Trophoblast cell (in vitro differentiated cells and primary cell): ENCODE results near the gene SNPH.

Experiments used
- DNase-seq, 2 donors: peaks; one replicate each; pipeline ENCODE4 v3.0.0-alpha.2; 2016
- H2AFZ ChIP-seq: 2 replicates; pipeline ENCODE4 v1.6.1; 2013; ENCODE audit warnings: low read length, moderate library complexity, mild to moderate bottlenecking; ENCODE audit not compliant: insufficient read depth, poor library complexity
- H2AK5ac ChIP-seq: 2 replicates; pipeline ENCODE4 v1.6.1; 2013; ENCODE audit warnings: mild to moderate bottlenecking, low read length
- H2BK120ac ChIP-seq: 2 replicates; pipeline ENCODE4 v1.6.1; 2013; ENCODE audit warnings: low read length, mild to moderate bottlenecking, moderate library complexity; ENCODE audit not compliant: insufficient read depth, poor library complexity
- H2BK12ac ChIP-seq: 2 replicates; pipeline ENCODE4 v1.6.1; 2013; ENCODE audit warnings: mild to moderate bottlenecking, low read length, moderate library complexity
- H2BK5ac ChIP-seq: 2 replicates; pipeline ENCODE4 v1.6.1; 2013; ENCODE audit warnings: low read length, low read depth, moderate library complexity, mild to moderate bottlenecking; ENCODE audit not compliant: poor library complexity
- H3K14ac ChIP-seq: 2 replicates; pipeline ENCODE4 v1.6.1; 2013; ENCODE audit warnings: mild to moderate bottlenecking, low read length
- H3K18ac ChIP-seq: 2 replicates; pipeline ENCODE4 v1.6.1; 2013; ENCODE audit warnings: mild to moderate bottlenecking, low read length
- H3K23ac ChIP-seq: 2 replicates; pipeline ENCODE4 v1.6.1; 2013; ENCODE audit warnings: low read length
- H3K27ac ChIP-seq: 2 replicates; pipeline ENCODE4 v1.5.1; 2013; ENCODE audit warnings: low read depth, mild to moderate bottlenecking, inconsistent platforms, low read length, moderate library complexity
- H3K27me3 ChIP-seq: 2 replicates; pipeline ENCODE4 v1.6.1; 2013; ENCODE audit warnings: inconsistent platforms, mild to moderate bottlenecking, low read length, moderate library complexity; ENCODE audit not compliant: insufficient read depth
- H3K36me3 ChIP-seq, 2 experiments: 1 replicate in 1 of 2; 2 replicates in 1 of 2; pipeline ENCODE4 v1.6.1; 2013; ENCODE audit warnings: low read length in 2 of 2, mild to moderate bottlenecking in 2 of 2, moderate library complexity in 1 of 2; ENCODE audit not compliant: insufficient read depth in 2 of 2, control insufficient read depth in 1 of 2
- H3K4ac ChIP-seq: 2 replicates; pipeline ENCODE4 v1.6.1; 2013; ENCODE audit warnings: low read depth, mild to moderate bottlenecking, low read length, moderate library complexity
- H3K4me1 ChIP-seq, 2 experiments: 1 replicate in 1 of 2; 2 replicates in 1 of 2; pipeline ENCODE4 v1.6.1; 2013; ENCODE audit warnings: low read length in 2 of 2, mild to moderate bottlenecking in 2 of 2, moderate library complexity in 1 of 2; ENCODE audit not compliant: insufficient read depth in 2 of 2, control insufficient read depth in 1 of 2
- H3K4me2 ChIP-seq: 2 replicates; pipeline ENCODE4 v1.6.1; 2013; ENCODE audit warnings: inconsistent platforms, mild to moderate bottlenecking, low read length, moderate library complexity
- H3K4me3 ChIP-seq: 2 replicates; pipeline ENCODE4 v1.5.1; 2013; ENCODE audit warnings: mild to moderate bottlenecking, low read depth, low read length, inconsistent platforms
- H3K79me1 ChIP-seq: one replicate; pipeline ENCODE4 v1.6.1; 2013; ENCODE audit warnings: low read length
- H3K79me2 ChIP-seq: 2 replicates; pipeline ENCODE4 v1.6.1; 2013; ENCODE audit warnings: low read length, mild to moderate bottlenecking; ENCODE audit not compliant: control insufficient read depth, insufficient read depth, poor library complexity
- H3K9ac ChIP-seq: 2 replicates; pipeline ENCODE4 v1.6.1; 2013; ENCODE audit warnings: mild to moderate bottlenecking, low read length
- H3K9me3 ChIP-seq: 2 replicates; pipeline ENCODE4 v1.6.1; 2013; ENCODE audit warnings: low read depth, mild to moderate bottlenecking, control low read depth, inconsistent platforms, low read length; ENCODE audit not compliant: insufficient read depth
- H4K12ac ChIP-seq: 2 replicates; pipeline ENCODE4 v1.6.1; 2013; ENCODE audit warnings: low read depth, mild to moderate bottlenecking, low read length, moderate library complexity
- H4K8ac ChIP-seq: 2 replicates; pipeline ENCODE4 v1.6.1; 2013; ENCODE audit warnings: low read depth, mild to moderate bottlenecking, low read length, moderate library complexity
- H4K91ac ChIP-seq: one replicate; pipeline ENCODE4 v1.6.1; 2013; ENCODE audit warnings: low read depth, mild to moderate bottlenecking, low read length, moderate library complexity
- WGBS: extraction: QIAGEN DNeasy Blood & Tissue Kit; methylation state at CpG from one replicate; pipeline ENCODE4 v1.1.7; 2013; ENCODE audit warnings: missing lambda C conversion rate; ENCODE audit not compliant: insufficient read length, insufficient coverage; ENCODE audit errors: extremely low coverage; 5-methylcytosine and 5-hydroxymethylcytosine counted together

Gene SNPH

DNA sequence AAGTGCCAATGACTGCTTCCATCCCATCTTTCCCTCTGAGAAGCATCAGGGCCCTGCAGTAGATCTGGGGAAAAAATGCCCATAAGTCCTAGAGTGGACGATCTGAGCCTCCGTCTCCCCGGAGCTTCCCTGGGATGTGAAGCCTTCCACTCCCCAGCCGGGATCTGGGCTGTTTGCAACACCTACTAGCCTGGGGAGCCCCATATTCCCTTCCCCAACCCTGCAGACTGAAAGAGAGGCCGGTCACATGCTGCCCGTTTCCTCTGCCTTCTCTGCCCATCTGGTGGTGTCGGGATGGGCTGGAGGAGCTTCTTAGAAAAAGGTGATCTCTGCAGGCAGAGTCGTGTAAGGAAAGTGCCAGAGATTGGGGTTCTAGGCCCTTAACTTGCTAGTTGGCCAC is 1.1 kb downstream of the SNPH start:
- Histone ChIP-seq H2BK12ac (no peak overlapping the region), H2BK5ac (no peak overlapping the region), H4K8ac (no peak overlapping the region), H3K4me3 (no peak overlapping the region), H3K36me3 (no peaks in the 10 kb centered on the region), H3K27me3 (no peaks in the 10 kb centered on the region), H3K18ac (no peak overlapping the region), H4K12ac (no peak overlapping the region), H2AFZ (no peak overlapping the region), H2BK120ac (no peak overlapping the region), H3K14ac (no peak overlapping the region), H3K23ac (no peak overlapping the region), H2AK5ac (no peak overlapping the region), H3K27ac (no peak overlapping the region), H3K9me3 (no peaks in the 10 kb centered on the region), H3K9ac (no peak overlapping the region), H3K79me1 (no peaks in the 10 kb centered on the region), H3K4me2 (no peak overlapping the region), H4K91ac (no peak overlapping the region), H3K4me1 (peaks cover 0 to 6% of the 10 kb centered on the region in 2 experiments), H3K79me2 (no peaks in the 10 kb centered on the region), H3K4ac (no peak overlapping the region)
- no CpG with 5 or more reads among the region's 8 CpGs for WGBS
- DNase-seq, result no peak

DNA sequence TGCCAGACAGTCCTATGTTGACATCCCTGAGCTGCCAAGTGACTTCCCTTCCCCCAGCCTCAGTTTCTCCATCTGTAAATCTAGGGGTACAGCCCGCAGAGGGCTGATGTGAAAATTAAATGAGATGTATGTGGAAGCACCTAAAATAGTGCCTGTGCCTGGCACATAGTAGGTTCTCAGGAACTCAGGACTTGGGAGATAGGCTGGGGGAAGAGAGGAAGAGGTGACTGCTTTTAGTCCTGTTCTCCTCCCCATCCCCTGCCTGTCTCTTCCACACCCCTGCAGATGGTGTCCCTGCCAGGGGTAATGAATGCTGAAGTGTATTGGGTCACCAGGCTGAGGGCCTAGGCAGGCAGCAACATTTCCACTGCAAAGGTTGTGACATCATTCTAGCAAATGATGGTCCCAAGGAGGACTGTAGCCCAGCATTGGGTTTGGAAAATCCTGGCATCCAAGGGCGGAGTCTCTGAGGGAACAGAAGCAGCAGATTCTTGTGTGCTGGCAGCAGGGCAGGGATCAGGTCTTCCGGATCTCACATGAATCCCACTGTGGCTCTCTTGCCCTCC is 1.8 kb downstream of the SNPH start:
- H3K23ac ChIP-seq, result no peak overlapping the region
- H3K14ac ChIP-seq, result no peak overlapping the region
- no peak overlapping the region for H2BK5ac ChIP-seq
- H2BK120ac ChIP-seq, result no peak overlapping the region
- H2AK5ac ChIP-seq, result no peak overlapping the region
- no peak overlapping the region for H3K27ac ChIP-seq
- no peaks in the 10 kb centered on the region for H3K9me3 ChIP-seq
- no CpG with 5 or more reads among the region's 3 CpGs for WGBS
- no peak for DNase-seq
- H4K12ac ChIP-seq, result no peak overlapping the region
- no peak overlapping the region for H2BK12ac ChIP-seq
- no peak overlapping the region for H4K91ac ChIP-seq
- H3K79me2 ChIP-seq, result no peaks in the 10 kb centered on the region
- no peaks in the 10 kb centered on the region for H3K79me1 ChIP-seq
- no peak overlapping the region for H2AFZ ChIP-seq
- no peaks in the 10 kb centered on the region for H3K36me3 ChIP-seq
- no peak overlapping the region for H4K8ac ChIP-seq
- H3K4me2 ChIP-seq, result no peak overlapping the region
- H3K27me3 ChIP-seq, result no peaks in the 10 kb centered on the region
- H3K4ac ChIP-seq, result no peak overlapping the region
- no peak overlapping the region for H3K9ac ChIP-seq
- no peak overlapping the region for H3K18ac ChIP-seq
- H3K4me3 ChIP-seq, result no peak overlapping the region
- H3K4me1 ChIP-seq, result peaks cover 0 to 6% of the 10 kb centered on the region in 2 experiments

- Histone ChIP-seq H3K4me3 (no peak overlapping the region), H3K18ac (no peak overlapping the region), H4K91ac (no peak overlapping the region), H3K4me1 (peaks cover 0 to 6% of the 10 kb centered on the region in 2 experiments), H3K23ac (no peak overlapping the region), H3K9me3 (no peaks in the 10 kb centered on the region), H3K36me3 (no peaks in the 10 kb centered on the region), H3K79me2 (no peaks in the 10 kb centered on the region), H3K27ac (no peak overlapping the region), H4K12ac (no peak overlapping the region), H2AK5ac (no peak overlapping the region), H2AFZ (no peak overlapping the region), H3K4me2 (no peak overlapping the region), H3K4ac (no peak overlapping the region), H2BK12ac (no peak overlapping the region), H3K9ac (no peak overlapping the region), H2BK5ac (no peak overlapping the region), H3K27me3 (no peaks in the 10 kb centered on the region), H4K8ac (no peak overlapping the region), H3K79me1 (no peaks in the 10 kb centered on the region), H3K14ac (no peak overlapping the region), H2BK120ac (no peak overlapping the region)
- WGBS, result no CpG with 5 or more reads among the region's 8 CpGs
- no peak for DNase-seq
Measured at GRCh38 chr20:1269235-1269634, 3.1 kb downstream of the SNPH start.

GRCh38 chr20:1269850-1270249 is 3.8 kb downstream of the SNPH start:
- H3K9me3 ChIP-seq, result no peaks in the 10 kb centered on the region
- no peak overlapping the region for H4K8ac ChIP-seq
- no peaks in the 10 kb centered on the region for H3K79me2 ChIP-seq
- no peaks in the 10 kb centered on the region for H3K27me3 ChIP-seq
- no peak overlapping the region for H3K4ac ChIP-seq
- no peak overlapping the region for H3K4me3 ChIP-seq
- H3K14ac ChIP-seq, result no peak overlapping the region
- H3K36me3 ChIP-seq, result no peaks in the 10 kb centered on the region
- H2AFZ ChIP-seq, result no peak overlapping the region
- no peak overlapping the region for H2BK5ac ChIP-seq
- no peak for DNase-seq
- H3K27ac ChIP-seq, result no peak overlapping the region
- H3K4me2 ChIP-seq, result no peak overlapping the region
- no peak overlapping the region for H2BK12ac ChIP-seq
- no peak overlapping the region for H3K18ac ChIP-seq
- no peak overlapping the region for H3K9ac ChIP-seq
- H4K91ac ChIP-seq, result no peak overlapping the region
- peaks cover 0 to 6% of the 10 kb centered on the region in 2 experiments for H3K4me1 ChIP-seq
- no CpG with 5 or more reads among the region's 3 CpGs for WGBS
- H3K23ac ChIP-seq, result no peak overlapping the region
- H4K12ac ChIP-seq, result no peak overlapping the region
- H2BK120ac ChIP-seq, result no peak overlapping the region
- H2AK5ac ChIP-seq, result no peak overlapping the region
- no peaks in the 10 kb centered on the region for H3K79me1 ChIP-seq
